Vagina (tissue), 2 donors: ENCODE results near the gene FAM131C. TPM values are rescaled to one million over a fixed set of nuclear protein-coding genes. Genes with fewer than 3 reads are reported as not detected.

ENCODE experiments used
- DNase-seq, 2 donors: peaks; one replicate each; pipeline ENCODE4 v3.0.0-alpha.2; 2017; ENCODE audit errors: extremely low spot score in 2 of 2
- H3K27ac ChIP-seq: fragments of 200-600 bp; sonication (generic); one replicate; pipeline ENCODE4 v1.5.1; 2019
- H3K27me3 ChIP-seq: fragments of 200-600 bp; sonication (generic); one replicate; pipeline ENCODE4 v1.5.1; 2019
- H3K36me3 ChIP-seq, 2 donors: fragments of 200-600 bp; sonication (generic); one replicate each; pipeline ENCODE4 v1.5.1; 2017 to 2019
- H3K4me1 ChIP-seq: fragments of 200-600 bp; sonication (generic); one replicate; pipeline ENCODE4 v1.5.1; 2019
- H3K4me3 ChIP-seq, 2 donors: fragments of 200-600 bp; sonication (generic); 1 replicate in 1 of 2; 2 replicates in 1 of 2; pipeline ENCODE4 v1.5.1; 2016 to 2019
- H3K9me3 ChIP-seq: fragments of 200-600 bp; sonication (generic); one replicate; pipeline ENCODE4 v1.5.1; 2019
- CTCF ChIP-seq, 3 experiments: fragments of 450-650 bp in 2 of 3; fragments of 200-600 bp in 1 of 3; sonication (generic) in 1 of 3; IDR thresholded peaks; one replicate each; pipeline ENCODE4 v1.5.1; 2017 to 2019; ENCODE audit warnings: antibody characterized with exemption in 3 of 3, mild to moderate bottlenecking in 2 of 3, moderate library complexity in 2 of 3
- POLR2A ChIP-seq, 2 donors: fragments of 450-650 bp; IDR thresholded peaks; one replicate each; pipeline ENCODE4 v1.6.1; 2017; ENCODE audit warnings: antibody characterized with exemption in 2 of 2, mild to moderate bottlenecking in 2 of 2, moderate library complexity in 2 of 2
- POLR2AphosphoS5 ChIP-seq, 2 donors: sonication (generic); formaldehyde crosslinking; IDR thresholded peaks; one replicate each; pipeline ENCODE4 v1.9.0; 2017; ENCODE audit warnings: antibody characterized with exemption in 2 of 2, mild to moderate bottlenecking in 2 of 2, low read depth in 1 of 2; ENCODE audit not compliant: insufficient read depth in 1 of 2
- intact Hi-C: fragments of 100-400 bp; cut with DNase I; formaldehyde crosslinking; loops from one replicate; pipeline ENCODE4 v1.15.1; 2023
- total RNA-seq: library from RNA; depleted of rRNA; stranded (reverse); fragments of >200 nt; gene quantifications from one replicate; pipeline ENCODE4 v1.2.3, GENCODE V29; 2016

The FAM131C gene
- total RNA-seq, 1 donor from 2014 or later = 0.98 TPM

GRCh38 chr1:16050328-16050727, 23.1 kb downstream of the FAM131C start:
- no peak for TF ChIP-seq POLR2AphosphoS5 (IDR thresholded peaks at IDR 0.05; ENCODE audit: insufficient read depth in 1 of 2, low read depth in 1 of 2)
- no peak for TF ChIP-seq CTCF (IDR thresholded peaks at IDR 0.05)
- no peak for TF ChIP-seq POLR2A (IDR thresholded peaks at IDR 0.05)
- no peaks in the 10 kb centered on the region for H3K9me3 ChIP-seq
- H3K36me3 ChIP-seq = no peaks in the 10 kb centered on the region
- H3K27me3 ChIP-seq = no peaks in the 10 kb centered on the region
- H3K27ac ChIP-seq = no peak overlapping the region
- DNase-seq = no peak
- H3K4me1 ChIP-seq = peaks cover 13% of the 10 kb centered on the region
- intact Hi-C loops = loop anchor here (5.0 to 10.0 kb wide), 2 partner anchors 46 to 248 kb away; partner anchors contain the start of gene SRARP
- H3K4me3 ChIP-seq = no peak overlapping the region

GRCh38 chr1:16048573-16049189, 24.8 kb downstream of the FAM131C start:
- H3K9me3 ChIP-seq = no peaks in the 10 kb centered on the region
- H3K4me3 ChIP-seq = peak overlapping the region; percentile 37 to 42
- intact Hi-C loops = no loop called here
- no peak for DNase-seq
- no peak overlapping the region for H3K27ac ChIP-seq
- peak in 1 of 2 donors; percentile 28 for TF ChIP-seq POLR2AphosphoS5 (IDR thresholded peaks at IDR 0.05; ENCODE audit: insufficient read depth in 1 of 2, low read depth in 1 of 2)
- TF ChIP-seq POLR2A (IDR thresholded peaks at IDR 0.05) = no peak
- peaks cover 13% of the 10 kb centered on the region for H3K4me1 ChIP-seq
- H3K27me3 ChIP-seq = no peaks in the 10 kb centered on the region
- no peaks in the 10 kb centered on the region for H3K36me3 ChIP-seq

GRCh38 chr1:16047791-16048475, 25.5 kb downstream of the FAM131C start:
- peak overlapping the region in 1 of 2 donors; percentile 42 for H3K4me3 ChIP-seq

GRCh38 chr1:16046842-16047241, 26.6 kb downstream of the FAM131C start:
- no peaks in the 10 kb centered on the region for H3K9me3 ChIP-seq
- no peak overlapping the region for H3K27ac ChIP-seq
- no peak for DNase-seq
- H3K4me3 ChIP-seq = no peak overlapping the region
- TF ChIP-seq CTCF (IDR thresholded peaks at IDR 0.05) (no peak), POLR2AphosphoS5 (IDR thresholded peaks at IDR 0.05; ENCODE audit: insufficient read depth in 1 of 2, low read depth in 1 of 2) (no peak), POLR2A (IDR thresholded peaks at IDR 0.05) (no peak)
- H3K27me3 ChIP-seq = no peaks in the 10 kb centered on the region
- no peaks in the 10 kb centered on the region for H3K36me3 ChIP-seq
- intact Hi-C loops = loop anchor here (2.0 kb wide), 1 partner anchor 22 kb away; no protein-coding TSS in a partner anchor
- peaks cover 13% of the 10 kb centered on the region for H3K4me1 ChIP-seq

More at GRCh38 chr1:16047791-16048475, 25.5 kb downstream of the FAM131C start:
- intact Hi-C loops = loop anchor here (2.0 kb wide), 1 partner anchor 23 kb away; no protein-coding TSS in a partner anchor
- H3K9me3 ChIP-seq = no peaks in the 10 kb centered on the region
- peaks cover 13% of the 10 kb centered on the region for H3K4me1 ChIP-seq
- TF ChIP-seq POLR2AphosphoS5 (IDR thresholded peaks at IDR 0.05; ENCODE audit: insufficient read depth in 1 of 2, low read depth in 1 of 2) (no peak), POLR2A (IDR thresholded peaks at IDR 0.05) (no peak), CTCF (IDR thresholded peaks at IDR 0.05) (no peak)
- H3K27me3 ChIP-seq = no peaks in the 10 kb centered on the region
- DNase-seq = no peak
- no peaks in the 10 kb centered on the region for H3K36me3 ChIP-seq
- no peak overlapping the region for H3K27ac ChIP-seq

- Histone ChIP-seq H3K36me3 (no peaks in the 10 kb centered on the region), H3K27ac (no peak overlapping the region), H3K9me3 (no peaks in the 10 kb centered on the region), H3K27me3 (no peaks in the 10 kb centered on the region), H3K4me3 (no peak overlapping the region), H3K4me1 (peaks cover 10% of the 10 kb centered on the region)
- intact Hi-C loops = no loop called here
- no peak for TF ChIP-seq POLR2AphosphoS5 (IDR thresholded peaks at IDR 0.05; ENCODE audit: insufficient read depth in 1 of 2, low read depth in 1 of 2)
- TF ChIP-seq POLR2A (IDR thresholded peaks at IDR 0.05) = no peak
- TF ChIP-seq CTCF (IDR thresholded peaks at IDR 0.05) = no peak
- DNase-seq = no peak
These were observed 29.5 kb downstream of the FAM131C start for GRCh38 chr1:16043950-16044349.
